Kidney (tissue), 14 donors: ENCODE data around the gene EDEM1. TPM values are rescaled to one million over a fixed set of nuclear protein-coding genes. Genes with fewer than 3 reads are reported as not detected.

Experiments used
- DNase-seq, 5 donors: peaks; one replicate each; pipeline ENCODE4 v3.0.0-alpha.2; 2013 to 2020
- FAIRE-seq: peaks from 2 replicates; lab custom pipeline; 2012; peaks lifted over from hg19 to GRCh38; lab: Jason Lieb, UNC
- H3K27ac ChIP-seq, 2 donors: one replicate each; pipeline ENCODE4 v1.7.0; 2013; ENCODE audit warnings: low read depth in 2 of 2, low read length in 2 of 2, inconsistent platforms in 1 of 2
- H3K27me3 ChIP-seq: one replicate; pipeline ENCODE4 v1.7.1; 2013; ENCODE audit warnings: low read length, inconsistent platforms; ENCODE audit not compliant: control insufficient read depth, insufficient read depth
- H3K36me3 ChIP-seq, 3 donors: one replicate each; pipeline versions ENCODE4 v1.7.0 to v1.7.1; 2013; ENCODE audit warnings: low read length in 3 of 3, control low read depth in 1 of 3, inconsistent platforms in 1 of 3; ENCODE audit not compliant: insufficient read depth in 3 of 3, control insufficient read depth in 2 of 3
- H3K4me1 ChIP-seq, 3 donors: one replicate each; pipeline versions ENCODE4 v1.7.0 to v1.7.1; 2013; ENCODE audit warnings: low read length in 3 of 3, inconsistent platforms in 1 of 3, low read depth in 1 of 3; ENCODE audit not compliant: control insufficient read depth in 2 of 3, insufficient read depth in 2 of 3
- H3K4me3 ChIP-seq, 3 donors: one replicate each; pipeline versions ENCODE4 v1.7.0 to v1.8.1; 2013; ENCODE audit warnings: low read length in 3 of 3, control low read depth in 1 of 3, inconsistent platforms in 1 of 3
- H3K9ac ChIP-seq, 3 donors: one replicate each; pipeline versions ENCODE4 v1.7.0 to v1.7.1; 2013; ENCODE audit warnings: low read length in 3 of 3, control low read depth in 1 of 3, inconsistent platforms in 1 of 3
- H3K9me3 ChIP-seq, 3 donors: one replicate each; pipeline versions ENCODE4 v1.7.0 to v1.7.1; 2013; ENCODE audit warnings: low read length in 3 of 3, control low read depth in 1 of 3, inconsistent platforms in 1 of 3; ENCODE audit not compliant: control insufficient read depth in 2 of 3, insufficient read depth in 1 of 3
- CTCF ChIP-seq: IDR thresholded peaks from 3 replicates; pipeline ENCODE4 v1.5.1; 2012; ENCODE audit warnings: mild to moderate bottlenecking, moderate library complexity, borderline replicate concordance; ENCODE audit not compliant: insufficient read depth; ENCODE audit errors: extremely low read depth
- intact Hi-C: fragments of 100-400 bp; cut with DNase I; formaldehyde crosslinking; loops from one replicate; pipeline ENCODE4 v1.11.1; 2022
- polyA plus RNA-seq: library from polyadenylated mRNA; stranded (reverse); fragments of 350-450 nt; fragmentation: Illumina TruSeq; extraction: RNeasy Lipid Tissue Mini Kit (QIAGEN cat#74804); gene quantifications from one replicate; pipeline ENCODE4 v1.2.3, GENCODE V29; 2014; ENCODE audit warnings: low read depth, low replicate concordance; ENCODE audit not compliant: insufficient read depth
- total RNA-seq: library from RNA; stranded (reverse); fragmentation: NEBNext Ultra II Directional; extraction: Animal tissue kit (Norgen Biotek cat#: 25700); gene quantifications from one replicate; pipeline ENCODE4 v1.2.1, GENCODE V29; 2021
- donor health status: control.
- donor health status: control.
- donor health status: control.
- donor health status: control.
- donor health status: control.
- donor health status: DM: yes; HTN: yes; CAD: no.
- donor health status: Normal renal cell carcinoma (clear cell type).

Gene EDEM1
- total and polyA plus RNA-seq, 2 donors from 2014 or later: 5.5 to 47.5 TPM

DNA sequence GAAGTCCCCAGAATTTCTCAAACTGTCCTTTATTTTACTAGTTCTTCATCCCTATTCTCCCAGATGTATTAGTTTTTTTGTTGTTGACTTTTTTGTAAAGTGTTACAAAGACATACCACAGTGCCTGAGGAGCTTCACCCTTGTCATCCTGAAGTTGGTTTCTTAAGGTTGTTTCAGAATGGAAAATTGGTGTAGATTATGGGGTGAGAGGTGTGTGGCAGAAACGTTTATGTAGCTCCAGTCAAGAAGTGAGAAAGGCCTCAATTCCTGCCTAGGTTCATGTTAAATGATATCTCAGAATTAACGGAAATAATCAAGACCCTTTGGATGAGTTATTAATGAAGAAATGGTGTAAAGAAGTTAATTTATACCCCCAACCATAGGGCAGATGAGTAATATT lies 6.8 kb downstream of the EDEM1 start:
- H3K9ac ChIP-seq: no peak overlapping the region
- H3K4me1 ChIP-seq: peaks cover 0 to 7% (median 4%) of the 10 kb centered on the region in 3 donors
- no peak overlapping the region for H3K4me3 ChIP-seq
- no peaks in the 10 kb centered on the region for H3K27me3 ChIP-seq
- no peak overlapping the region for H3K27ac ChIP-seq
- intact Hi-C loops: loop anchor here (10.0 kb wide), 1 partner anchor 60 kb away; no protein-coding TSS in a partner anchor
- no peaks in the 10 kb centered on the region for H3K9me3 ChIP-seq
- H3K36me3 ChIP-seq: peaks cover 0 to 8% (median 0%) of the 10 kb centered on the region in 3 donors
- TF ChIP-seq CTCF: no peak
- DNase-seq (no peak), FAIRE-seq (no peak)

DNA sequence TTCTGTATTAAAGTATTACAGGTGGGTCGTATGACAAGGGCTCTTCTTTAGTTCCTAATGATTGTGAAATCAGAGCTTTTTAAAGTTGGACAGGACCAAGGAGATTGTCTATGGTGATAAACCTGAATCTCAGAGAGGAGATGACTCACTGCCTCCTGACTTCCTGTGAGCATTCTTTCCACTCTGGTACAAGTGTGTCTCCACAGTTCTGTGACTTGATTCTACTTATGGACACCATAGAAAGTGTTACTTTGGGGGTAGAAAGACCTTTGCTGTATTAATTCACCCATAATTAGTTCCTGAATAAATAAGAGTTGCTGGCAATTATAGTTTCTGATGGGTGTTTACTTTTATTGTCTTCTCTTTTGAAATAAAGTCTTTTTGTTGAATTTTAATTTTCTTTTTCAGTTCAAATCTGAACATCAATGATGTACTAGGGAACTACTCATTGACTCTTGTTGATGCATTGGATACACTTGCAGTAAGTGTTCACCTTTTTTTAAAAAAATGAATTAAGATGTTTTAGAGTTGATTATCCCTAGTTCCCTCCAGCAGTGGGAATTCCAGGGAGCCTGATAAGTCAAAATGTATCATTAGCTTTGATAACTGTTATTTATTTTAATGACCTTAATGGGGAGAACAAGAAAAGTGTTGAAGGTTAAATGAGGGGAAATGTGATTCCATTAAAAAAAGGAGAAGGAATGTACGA lies 7.4 kb downstream of the EDEM1 start:
- Histone ChIP-seq H3K9ac (no peak overlapping the region), H3K4me3 (no peak overlapping the region), H3K9me3 (no peaks in the 10 kb centered on the region), H3K36me3 (peaks cover 0 to 14% (median 0%) of the 10 kb centered on the region in 3 donors), H3K4me1 (peaks cover 0 to 7% (median 4%) of the 10 kb centered on the region in 3 donors), H3K27me3 (no peaks in the 10 kb centered on the region), H3K27ac (no peak overlapping the region)
- intact Hi-C loops: loop anchor here (10.0 kb wide), 1 partner anchor 60 kb away; no protein-coding TSS in a partner anchor
- DNase-seq (no peak), FAIRE-seq (no peak)
- no peak for TF ChIP-seq CTCF

GRCh38 chr3:5195605-5196004 lies 8.1 kb downstream of the EDEM1 start:
- peaks cover 0 to 4% (median 0%) of the 10 kb centered on the region in 3 donors for H3K4me1 ChIP-seq
- intact Hi-C loops: loop anchor here (10.0 kb wide), 1 partner anchor 61 kb away; no protein-coding TSS in a partner anchor
- DNase-seq (no peak), FAIRE-seq (no peak)
- H3K27me3 ChIP-seq: no peaks in the 10 kb centered on the region
- H3K9ac ChIP-seq: no peak overlapping the region
- TF ChIP-seq CTCF: no peak
- H3K27ac ChIP-seq: no peak overlapping the region
- no peak overlapping the region for H3K4me3 ChIP-seq
- H3K36me3 ChIP-seq: peaks cover 0 to 18% (median 3%) of the 10 kb centered on the region in 3 donors
- H3K9me3 ChIP-seq: no peaks in the 10 kb centered on the region
